ENCODE data around the gene ZNF74.
A peak's percentile ranks its signal among the peaks of the same experiment; 100 is the strongest.
"Not testable (repeated sequence)": the region's sequence is repeated elsewhere in the genome, so short reads cannot be mapped to it uniquely, and the experiment has no call there.

Gene ZNF74

DNA sequence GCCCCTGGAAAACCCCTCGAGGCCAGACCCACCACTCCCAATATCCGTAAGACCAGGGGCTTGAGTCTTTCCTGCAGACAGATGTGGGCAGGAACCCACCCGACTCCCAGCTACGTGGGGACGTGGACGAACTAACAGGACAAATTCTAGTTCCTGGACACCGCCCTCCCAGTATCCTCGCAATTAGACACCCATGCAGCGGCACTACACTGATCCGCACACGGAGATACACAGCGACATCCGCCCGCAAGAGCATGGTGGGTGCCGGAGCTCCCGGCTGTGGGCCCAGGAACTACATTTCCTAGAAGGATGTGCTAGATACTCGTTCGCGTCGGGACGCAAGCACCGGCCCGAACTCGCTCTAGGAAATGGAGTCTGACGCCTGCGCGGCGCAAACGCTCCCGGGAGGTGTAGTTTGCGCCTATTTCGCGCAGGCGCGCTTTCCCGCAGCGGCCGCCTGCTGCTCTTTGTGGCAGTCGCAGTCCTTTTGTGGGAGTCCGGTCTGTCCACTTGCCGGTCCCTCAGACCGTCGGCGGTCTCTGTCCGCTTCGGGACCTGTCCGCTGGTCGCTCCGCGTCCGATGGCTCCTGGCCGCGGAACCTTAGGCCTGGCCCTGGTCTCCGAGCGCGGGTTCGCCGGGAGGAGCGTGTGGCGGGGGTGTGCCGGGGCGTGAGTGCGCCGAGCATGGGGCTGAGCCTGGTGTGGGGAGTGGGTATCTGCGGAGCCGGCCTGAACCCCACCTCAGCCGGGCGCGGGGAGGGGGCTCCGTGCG is at the start of gene ZNF74:
Gene ZNF74 (plus strand): TSS at position 447 of the 772 bp plus-strand sequence. CDS start 478 bp downstream, outside the sequence.
- no peak for TF ChIP-seq ZNF274 (IDR thresholded peaks at IDR 0.05; ENCODE audit: low read depth, low read length)
- peak within 1 kb of the TSS; percentile 78 for H3K4me3 ChIP-seq (ENCODE audit: low read length)

DNA sequence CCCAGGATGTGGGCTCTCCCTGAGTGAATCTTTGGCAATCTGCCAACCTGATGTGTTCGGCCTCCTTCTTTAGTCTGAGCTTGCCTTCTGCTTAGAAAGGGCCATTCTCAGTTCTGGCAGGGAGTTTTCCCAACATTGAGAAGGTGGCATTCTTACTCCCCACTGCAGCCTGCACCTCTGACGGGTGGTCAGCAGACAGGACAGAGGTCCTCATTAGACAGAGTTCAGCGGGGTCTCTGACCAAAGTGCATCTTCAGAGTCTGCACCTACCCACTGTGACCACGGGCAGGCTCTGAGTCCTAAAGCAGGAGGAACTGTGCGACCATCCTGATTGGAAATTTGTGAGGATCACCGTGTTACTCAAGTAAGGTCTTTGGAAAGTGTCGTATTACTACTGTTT is 47.4 kb upstream of the ZNF74 start:
- H3K4me3 ChIP-seq (ENCODE audit: low read length), result not testable (repeated sequence)

DNA sequence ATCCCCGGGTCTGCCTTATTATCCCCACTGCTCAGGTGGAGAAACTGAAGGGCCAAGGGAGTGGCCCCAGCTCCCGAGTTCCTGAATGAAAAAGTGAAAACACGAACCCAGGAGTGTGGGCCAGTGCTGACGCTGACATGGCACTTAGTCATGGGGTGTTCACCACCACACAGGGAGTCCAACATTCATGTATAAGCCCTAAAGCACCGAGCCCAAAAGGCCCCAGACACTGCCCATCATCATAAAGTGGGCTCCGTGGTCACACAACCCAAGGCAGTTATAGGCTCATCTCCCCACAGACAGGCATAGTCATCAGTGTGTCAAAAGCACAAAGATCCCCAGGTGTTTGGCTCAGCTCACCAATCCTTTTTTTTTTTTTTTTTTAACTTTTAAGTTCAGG is 41.4 kb upstream of the ZNF74 start:
- not testable (repeated sequence) for H3K4me3 ChIP-seq (ENCODE audit: low read length)

DNA sequence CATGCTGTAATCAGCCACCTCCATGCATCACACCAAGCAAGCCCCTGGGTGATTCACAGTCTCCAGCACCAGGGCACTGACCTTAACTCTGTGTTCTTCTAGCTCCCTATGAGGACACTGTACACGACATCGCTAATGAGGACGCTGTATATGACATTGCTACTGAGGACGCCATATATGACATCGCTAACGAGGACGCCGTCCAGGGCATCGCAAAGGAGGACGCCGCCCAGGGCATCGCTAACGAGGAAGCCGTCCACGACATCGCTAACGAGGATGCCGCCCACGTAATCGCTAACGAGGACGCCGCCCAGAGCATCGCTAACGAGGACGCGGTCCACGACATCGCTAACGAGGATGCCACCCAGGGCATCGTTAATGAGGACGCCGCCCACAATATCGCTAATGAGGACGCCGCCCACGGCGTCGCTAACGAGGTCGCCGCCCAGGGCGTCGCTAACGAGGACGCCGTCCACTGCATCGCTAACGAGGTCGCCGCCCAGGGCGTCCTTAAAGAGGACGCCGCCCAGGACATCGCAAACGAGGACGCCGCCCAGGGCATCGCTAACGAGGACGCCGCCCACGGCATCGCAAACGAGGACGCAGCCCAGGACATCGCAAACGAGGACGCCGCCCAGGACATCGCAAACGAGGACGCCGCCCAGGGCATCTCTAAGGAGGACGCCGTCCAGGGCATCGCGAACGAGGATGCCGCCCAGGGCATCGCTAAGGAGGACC is 39.5 kb upstream of the ZNF74 start:
- no peak for TF ChIP-seq ZNF274 (IDR thresholded peaks at IDR 0.05; ENCODE audit: low read depth, low read length)
- H3K4me3 ChIP-seq (ENCODE audit: low read length), result no peak overlapping the region

DNA sequence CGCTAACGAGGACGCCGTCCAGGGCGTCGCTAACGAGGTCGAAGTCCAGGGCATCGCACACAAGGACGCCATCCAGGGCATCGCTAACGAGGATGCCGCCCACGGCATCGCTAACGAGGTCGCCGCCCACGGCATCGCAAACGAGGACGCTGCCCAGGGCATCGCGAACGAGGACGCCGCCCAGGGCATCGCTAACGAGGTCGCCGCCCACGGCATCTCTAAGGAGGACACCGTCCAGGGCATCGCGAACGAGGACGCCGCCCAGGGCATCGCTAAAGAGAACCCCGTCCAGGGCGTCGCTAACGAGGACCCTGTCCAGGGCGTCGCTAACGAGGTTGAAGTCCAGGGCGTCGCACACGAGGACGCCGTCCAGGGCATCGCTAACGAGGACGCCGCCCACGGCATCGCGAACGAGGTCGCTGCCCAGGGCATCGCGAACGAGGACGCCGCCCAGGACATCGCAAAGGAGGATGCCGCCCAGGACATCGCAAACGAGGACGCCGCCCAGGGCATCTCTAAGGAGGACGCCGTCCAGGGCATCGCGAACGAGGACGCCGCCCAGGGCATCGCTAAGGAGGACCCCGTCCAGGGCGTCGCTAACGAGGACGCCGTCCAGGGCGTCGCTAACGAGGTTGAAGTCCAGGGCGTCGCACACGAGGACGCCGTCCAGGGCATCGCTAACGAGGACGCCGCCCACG is 37.9 kb upstream of the ZNF74 start:
- not testable (repeated sequence) for H3K4me3 ChIP-seq (ENCODE audit: low read length)

DNA sequence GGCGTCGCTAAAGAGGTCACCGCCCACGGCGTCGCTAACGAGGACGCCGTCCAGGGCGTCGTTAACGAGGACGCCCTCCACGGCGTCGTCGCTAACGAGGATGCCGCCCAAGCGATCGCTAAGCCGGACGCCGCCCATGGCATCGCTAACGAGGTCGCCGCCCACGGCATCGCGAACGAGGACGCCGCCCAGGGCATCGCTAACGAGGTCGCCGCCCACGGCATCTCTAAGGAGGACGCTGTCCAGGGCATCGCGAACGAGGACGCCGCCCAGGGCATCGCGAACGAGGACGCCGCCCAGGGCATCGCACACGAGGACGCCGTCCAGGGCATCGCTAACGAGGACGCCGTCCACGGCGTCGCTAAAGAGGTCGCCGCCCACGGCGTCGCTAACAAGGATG is 37.0 kb upstream of the ZNF74 start:
- H3K4me3 ChIP-seq (ENCODE audit: low read length), result not testable (repeated sequence)

DNA sequence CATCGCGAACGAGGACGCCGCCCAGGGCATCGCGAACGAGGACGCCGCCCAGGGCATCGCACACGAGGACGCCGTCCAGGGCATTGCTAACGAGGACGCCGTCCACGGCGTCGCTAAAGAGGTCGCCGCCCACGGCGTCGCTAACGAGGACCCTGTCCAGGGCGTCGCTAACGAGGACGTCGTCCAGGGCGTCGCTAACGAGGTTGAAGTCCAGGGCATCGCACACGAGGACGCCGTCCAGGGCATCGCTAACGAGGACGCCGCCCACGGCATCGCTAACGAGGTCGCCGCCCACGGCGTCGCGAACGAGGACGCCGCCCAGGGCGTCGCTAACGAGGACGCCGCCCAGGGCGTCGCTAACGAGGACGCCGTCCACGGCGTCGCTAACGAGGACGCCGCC is 36.0 kb upstream of the ZNF74 start:
- H3K4me3 ChIP-seq (ENCODE audit: low read length), result not testable (repeated sequence)

DNA sequence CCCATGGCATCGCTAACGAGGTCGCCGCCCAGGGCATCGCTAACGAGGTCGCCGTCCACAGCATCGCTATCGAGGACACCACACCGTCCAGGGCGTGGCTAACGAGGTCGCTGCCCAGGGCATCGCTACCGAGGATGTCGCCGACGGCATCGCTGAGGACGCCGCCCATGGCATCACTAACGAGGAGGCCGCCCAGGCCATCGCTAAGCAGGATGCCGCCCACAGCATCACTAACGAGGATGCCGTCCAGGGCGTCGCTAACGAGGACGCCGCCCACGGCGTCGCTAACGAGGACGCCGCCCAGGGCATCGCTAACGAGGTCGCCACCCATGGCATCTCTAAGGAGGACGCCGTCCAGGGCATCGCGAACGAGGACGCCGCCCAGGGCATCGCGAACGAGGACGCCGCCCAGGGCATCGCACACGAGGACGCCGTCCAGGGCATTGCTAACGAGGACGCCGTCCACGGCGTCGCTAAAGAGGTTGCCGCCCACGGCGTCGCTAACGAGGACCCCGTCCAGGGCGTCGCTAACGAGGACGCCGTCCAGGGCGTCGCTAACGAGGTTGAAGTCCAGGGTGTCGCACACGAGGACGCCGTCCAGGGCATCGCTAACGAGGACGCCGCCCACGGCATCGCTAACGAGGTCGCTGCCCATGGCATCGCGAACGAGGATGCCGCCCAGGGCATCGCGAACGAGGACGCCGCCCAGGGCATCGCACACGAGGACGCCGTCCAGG is 35.3 kb upstream of the ZNF74 start:
- H3K4me3 ChIP-seq (ENCODE audit: low read length), result not testable (repeated sequence)

DNA sequence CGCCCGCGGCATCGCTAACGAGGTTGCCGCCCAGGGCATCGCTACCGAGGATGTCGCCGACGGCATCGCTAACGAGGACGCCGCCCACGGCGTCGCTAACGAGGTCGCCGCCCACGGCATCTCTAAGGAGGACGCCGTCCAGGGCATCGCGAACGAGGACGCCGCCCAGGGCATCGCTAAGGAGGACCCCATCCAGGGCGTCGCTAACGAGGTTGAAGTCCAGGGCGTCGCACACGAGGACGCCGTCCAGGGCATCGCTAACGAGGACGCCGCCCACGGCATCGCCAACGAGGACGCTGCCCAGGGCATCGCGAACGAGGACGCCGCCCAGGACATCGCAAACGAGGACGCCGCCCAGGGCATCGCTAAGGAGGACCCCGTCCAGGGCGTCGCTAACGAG is 33.7 kb upstream of the ZNF74 start:
- not testable (repeated sequence) for H3K4me3 ChIP-seq (ENCODE audit: low read length)

DNA sequence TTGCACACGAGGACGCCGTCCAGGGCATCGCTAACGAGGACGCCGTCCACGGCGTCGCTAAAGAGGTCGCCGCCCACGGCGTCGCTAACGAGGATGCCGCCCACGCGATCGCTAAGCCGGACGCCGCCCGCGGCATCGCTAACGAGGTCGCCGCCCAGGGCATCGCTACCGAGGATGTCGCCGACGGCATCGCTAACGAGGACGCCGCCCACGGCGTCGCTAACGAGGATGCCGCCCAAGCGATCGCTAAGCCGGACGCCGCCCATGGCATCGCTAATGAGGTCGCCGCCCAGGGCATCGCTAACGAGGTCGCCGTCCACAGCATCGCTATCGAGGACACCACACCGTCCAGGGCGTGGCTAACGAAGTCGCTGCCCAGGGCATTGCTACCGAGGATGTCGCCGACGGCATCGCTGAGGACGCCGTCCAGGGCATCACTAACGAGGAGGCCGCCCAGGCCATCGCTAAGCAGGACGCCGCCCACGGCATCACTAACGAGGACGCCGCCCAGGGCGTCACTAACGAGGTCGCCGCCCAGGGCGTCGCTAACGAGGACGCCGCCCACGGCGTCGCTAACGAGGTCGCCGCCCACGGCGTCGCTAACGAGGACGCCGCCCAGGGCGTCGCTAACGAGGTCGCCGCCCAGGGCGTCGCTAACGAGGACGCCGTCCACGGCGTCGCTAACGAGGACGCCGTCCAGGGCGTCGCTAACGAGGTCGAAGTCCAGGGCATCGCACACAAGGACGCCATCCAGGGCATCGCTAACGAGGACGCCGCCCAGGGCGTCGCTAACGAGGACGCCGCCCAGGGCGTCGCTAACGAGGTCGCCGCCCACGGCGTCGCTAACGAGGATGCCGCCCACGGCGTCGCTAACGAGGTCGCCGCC is 32.8 kb upstream of the ZNF74 start:
- not testable (repeated sequence) for H3K4me3 ChIP-seq (ENCODE audit: low read length)

DNA sequence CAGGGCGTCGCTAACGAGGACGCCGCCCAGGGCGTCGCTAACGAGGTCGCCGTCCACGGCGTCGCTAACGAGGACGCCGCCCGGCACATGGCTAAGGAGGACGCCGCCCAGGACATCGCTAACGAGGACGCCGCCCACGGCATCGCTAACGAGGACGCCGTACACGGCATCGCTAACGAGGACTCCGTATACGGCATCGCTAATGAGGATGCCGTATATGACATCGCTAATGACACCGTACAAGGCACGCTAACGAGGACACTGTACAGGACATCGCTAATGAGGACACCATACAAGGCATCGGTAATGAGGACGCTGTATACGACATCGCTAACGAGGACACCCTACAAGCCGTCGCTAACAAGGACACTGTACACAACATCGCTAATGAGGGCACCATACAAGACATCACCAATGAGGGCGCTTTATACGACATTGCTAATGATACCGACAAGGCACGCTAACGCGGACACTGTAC is 32.2 kb upstream of the ZNF74 start:
- not testable (repeated sequence) for H3K4me3 ChIP-seq (ENCODE audit: low read length)

DNA sequence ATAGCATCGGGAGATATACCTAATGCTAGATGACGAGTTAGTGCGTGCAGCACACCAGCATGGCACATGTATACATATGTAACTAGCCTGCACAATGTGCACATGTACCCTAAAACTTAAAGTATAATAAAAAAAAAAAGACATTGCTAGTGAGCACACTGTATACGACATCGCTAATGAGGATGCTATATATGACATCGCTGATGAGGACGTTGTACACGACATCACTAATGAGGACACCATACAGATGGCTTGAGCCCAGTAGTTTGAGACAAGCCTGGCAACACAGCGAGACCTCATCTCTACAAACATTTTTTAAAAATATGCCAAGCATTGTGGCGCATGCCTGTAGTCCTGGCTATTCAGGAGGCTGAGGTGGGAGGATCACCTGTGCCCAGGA is 31.5 kb upstream of the ZNF74 start:
- not testable (repeated sequence) for H3K4me3 ChIP-seq (ENCODE audit: low read length)

DNA sequence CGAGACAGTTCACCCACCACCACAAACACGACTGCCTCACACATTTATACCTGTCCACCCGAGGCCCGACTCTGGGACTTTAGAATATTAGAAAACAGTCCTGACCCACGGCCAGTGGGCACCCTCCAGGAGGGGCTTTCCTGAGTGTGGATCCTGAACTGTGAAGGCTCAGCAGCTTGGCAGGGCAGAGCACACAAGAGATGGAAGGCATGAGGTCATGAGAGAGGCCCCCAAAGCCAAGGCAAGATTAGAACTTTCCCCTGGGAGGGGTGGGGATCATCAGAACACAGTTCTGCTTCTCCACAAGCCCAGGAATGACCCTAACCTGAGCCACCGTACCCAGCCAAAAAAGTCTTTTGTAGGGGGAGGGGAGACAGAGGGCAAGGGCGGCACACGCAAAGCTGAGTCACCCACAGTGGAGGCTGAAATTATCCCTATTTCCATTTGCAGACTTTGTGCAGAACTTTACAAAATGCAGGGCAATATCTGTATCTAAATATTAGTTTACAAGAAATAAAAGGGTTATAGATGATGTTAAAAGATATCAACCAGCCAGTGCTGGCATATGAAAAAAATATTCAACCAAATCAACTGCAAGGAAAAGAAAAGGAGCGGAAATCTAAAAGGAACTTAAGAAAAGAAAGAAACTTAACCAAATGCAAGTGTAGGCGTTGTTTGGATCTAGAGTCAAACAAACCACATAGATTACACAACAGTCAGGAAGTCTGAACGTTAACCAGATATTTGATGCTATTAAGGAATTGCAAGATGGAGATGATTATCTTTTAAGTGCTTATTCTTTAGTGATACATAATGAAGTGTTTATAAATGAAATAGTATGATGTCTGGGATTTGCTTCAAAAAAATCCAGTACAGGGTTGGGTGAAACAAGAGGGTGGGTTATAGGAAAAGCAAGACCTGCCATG is 29.4 kb upstream of the ZNF74 start:
- not testable (repeated sequence) for H3K4me3 ChIP-seq (ENCODE audit: low read length)

DNA sequence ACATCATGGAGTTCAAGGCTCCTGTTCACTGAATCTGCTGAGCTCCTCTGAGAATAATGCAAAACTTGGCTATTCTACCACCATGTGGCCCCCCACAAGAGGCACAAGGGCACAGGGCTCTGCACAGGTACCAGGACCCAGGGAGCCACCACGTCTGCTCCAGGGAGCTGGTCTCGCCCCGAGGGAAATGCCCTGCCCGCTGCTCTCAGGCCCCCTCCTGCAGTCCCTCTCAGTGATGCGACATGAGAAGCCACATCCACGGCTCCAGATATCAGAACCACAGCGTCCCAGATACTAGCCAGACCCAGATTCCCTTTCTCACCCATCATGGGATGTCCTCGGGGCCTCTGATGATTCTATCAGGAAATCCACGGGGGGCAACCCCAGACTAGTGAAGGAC is 27.1 kb upstream of the ZNF74 start:
- H3K4me3 ChIP-seq (ENCODE audit: low read length), result not testable (repeated sequence)

DNA sequence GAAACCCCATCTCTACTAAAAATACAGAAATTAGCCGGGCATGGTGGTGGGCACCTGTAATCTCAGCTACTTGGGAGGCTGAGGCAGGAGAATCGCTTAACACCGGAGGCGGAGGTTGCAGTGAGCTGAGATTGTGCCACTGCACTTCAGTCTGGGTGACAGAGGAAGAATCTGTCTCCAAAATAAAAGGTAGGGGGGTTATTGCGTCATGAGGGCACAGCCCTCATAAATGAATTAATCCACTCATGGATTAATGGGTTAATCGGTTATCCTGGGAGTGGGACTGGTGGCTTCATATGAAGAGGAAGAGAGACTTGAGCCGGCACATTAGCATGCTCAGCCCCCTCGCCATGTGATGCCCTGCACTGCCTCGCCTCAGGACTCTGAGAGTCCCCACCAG is 25.1 kb upstream of the ZNF74 start:
- H3K4me3 ChIP-seq (ENCODE audit: low read length), result not testable (repeated sequence)

DNA sequence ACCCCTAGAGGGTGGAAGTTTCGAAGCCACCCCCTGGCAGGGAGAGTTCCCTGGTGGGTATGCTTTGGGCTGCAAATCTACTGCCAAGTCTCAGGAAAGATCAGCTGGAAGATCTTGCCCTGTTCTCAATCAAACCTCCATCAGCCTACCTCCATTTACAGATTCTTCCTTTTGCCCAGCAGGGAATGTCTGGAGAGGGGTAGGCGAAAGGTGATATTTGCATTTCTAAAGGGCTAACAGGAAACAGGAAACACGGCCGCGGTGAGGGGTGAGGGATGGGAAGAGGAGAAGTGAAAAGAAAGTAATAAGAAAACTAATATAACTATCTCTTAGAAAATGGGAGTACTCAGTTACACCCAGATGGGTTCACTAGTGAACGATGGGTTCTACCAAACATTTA is 22.3 kb upstream of the ZNF74 start:
- not testable (repeated sequence) for H3K4me3 ChIP-seq (ENCODE audit: low read length)

DNA sequence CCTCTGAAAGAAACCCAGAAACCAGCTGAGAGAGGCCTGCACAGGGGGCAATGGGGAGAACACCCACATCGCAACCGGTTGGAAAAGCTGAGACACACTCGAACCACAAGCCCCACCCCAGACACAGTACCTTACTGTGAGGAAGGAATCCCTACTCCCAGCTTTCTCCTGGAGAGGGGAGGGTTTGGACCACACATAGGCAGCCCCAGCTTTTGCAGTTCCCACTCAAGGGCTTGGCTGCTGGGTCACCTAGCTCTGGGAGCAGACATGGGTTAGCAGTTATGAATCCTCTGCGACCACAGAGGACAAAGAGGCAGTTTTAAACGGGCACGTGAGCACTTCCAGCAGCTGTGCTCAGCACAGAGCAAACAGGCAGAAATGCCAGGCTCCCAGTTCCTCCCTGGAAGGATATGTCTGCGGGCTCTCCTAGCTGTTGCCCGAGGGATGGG is 21.5 kb upstream of the ZNF74 start:
- H3K4me3 ChIP-seq (ENCODE audit: low read length), result not testable (repeated sequence)

DNA sequence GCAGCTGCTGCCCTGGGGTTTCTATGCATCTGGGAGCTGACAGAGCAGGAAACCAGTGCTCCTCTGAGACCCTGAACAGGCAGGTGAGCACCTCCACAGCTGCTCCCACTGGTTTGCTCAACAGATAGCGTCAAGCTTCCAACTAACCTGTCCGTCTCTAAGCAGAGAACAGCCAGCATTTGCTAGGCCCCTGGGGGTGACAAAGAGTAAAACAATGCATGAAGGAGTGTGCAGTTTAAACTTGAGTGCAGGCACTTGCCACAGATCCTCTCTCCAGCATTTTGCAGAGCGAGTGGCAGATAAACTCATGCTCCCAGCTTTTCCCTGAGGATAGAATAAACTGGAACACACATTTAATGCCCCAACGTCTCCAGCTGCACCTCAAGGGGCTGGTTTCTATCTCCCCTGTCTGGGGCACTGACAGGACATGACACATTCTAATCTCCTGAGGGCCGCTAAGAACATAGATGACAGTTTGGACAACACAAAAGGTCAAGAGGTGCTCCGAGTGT is 20.7 kb upstream of the ZNF74 start:
- H3K4me3 ChIP-seq (ENCODE audit: low read length), result not testable (repeated sequence)

DNA sequence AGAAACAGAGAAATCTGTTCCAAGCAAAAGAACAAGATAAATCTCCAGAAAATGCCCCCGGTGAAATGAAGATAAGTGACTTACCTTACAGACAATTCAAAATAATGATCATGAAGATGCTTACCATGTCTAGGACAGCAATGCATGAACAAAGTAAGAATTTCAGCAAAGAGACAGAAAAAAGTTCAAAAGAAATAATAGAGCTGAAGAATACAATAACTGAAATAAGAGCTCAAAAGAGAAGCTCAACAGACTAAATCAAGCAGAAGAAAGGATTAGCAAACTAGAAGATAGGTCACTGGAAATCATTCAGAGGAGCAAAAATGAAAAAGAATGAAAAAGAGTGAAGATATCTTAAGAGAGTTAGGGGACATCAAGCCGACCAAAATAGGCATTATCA is 19.8 kb upstream of the ZNF74 start:
- not testable (repeated sequence) for H3K4me3 ChIP-seq (ENCODE audit: low read length)

All from GM08714 (cell line).